ENCODE measurements around the gene RTCB. TPM values are rescaled to one million over a fixed set of nuclear protein-coding genes. Genes with fewer than 3 reads are reported as not detected.

Gene RTCB
- total RNA-seq, 4 donors from 2014 or later, result 55.4 to 104 (median 84.0) TPM

DNA sequence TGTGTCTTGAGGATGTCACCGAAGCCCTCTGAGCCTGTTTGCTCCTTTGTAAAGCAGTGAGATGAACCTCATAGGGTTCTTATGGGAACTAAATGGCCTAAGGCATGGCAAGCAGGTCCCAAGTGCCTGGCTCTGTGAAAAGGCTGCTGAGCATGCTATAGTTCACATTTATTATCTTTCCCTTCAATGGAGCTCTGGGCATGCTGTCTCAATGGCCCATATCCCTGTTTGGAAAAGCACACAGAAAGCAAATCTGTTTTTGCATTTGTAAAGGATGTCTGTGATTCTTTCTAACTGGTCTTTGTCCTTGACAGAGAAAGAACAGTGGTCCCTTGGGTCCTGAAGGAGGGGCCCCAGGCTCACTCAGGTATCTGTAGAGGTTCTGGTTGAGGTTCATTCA is 26.4 kb downstream of the RTCB start:
- TF ChIP-seq POLR2AphosphoS5 (IDR thresholded peaks at IDR 0.05), result no peak
- TF ChIP-seq, protein P1, sequence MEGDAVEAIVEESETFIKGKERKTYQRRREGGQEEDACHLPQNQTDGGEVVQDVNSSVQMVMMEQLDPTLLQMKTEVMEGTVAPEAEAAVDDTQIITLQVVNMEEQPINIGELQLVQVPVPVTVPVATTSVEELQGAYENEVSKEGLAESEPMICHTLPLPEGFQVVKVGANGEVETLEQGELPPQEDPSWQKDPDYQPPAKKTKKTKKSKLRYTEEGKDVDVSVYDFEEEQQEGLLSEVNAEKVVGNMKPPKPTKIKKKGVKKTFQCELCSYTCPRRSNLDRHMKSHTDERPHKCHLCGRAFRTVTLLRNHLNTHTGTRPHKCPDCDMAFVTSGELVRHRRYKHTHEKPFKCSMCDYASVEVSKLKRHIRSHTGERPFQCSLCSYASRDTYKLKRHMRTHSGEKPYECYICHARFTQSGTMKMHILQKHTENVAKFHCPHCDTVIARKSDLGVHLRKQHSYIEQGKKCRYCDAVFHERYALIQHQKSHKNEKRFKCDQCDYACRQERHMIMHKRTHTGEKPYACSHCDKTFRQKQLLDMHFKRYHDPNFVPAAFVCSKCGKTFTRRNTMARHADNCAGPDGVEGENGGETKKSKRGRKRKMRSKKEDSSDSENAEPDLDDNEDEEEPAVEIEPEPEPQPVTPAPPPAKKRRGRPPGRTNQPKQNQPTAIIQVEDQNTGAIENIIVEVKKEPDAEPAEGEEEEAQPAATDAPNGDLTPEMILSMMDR (IDR thresholded peaks at IDR 0.05), result no peak
- no peak for TF ChIP-seq EP300 (IDR thresholded peaks at IDR 0.05; ENCODE audit: low read depth)
- TF ChIP-seq POLR2A (IDR thresholded peaks at IDR 0.05), result no peak
- no peak for DNase-seq
- 100% methylated on average over 1 of the region's 1 CpG; no CpG with 5 or more reads in 1 of the 2 donors for WGBS, 2 donors (ENCODE audit: low coverage in 1 of 2)
- intact Hi-C loops (cut with DNase I; ENCODE audit: low total_unique reads) (no loop called here), in situ Hi-C loops (cut with MboI; ENCODE audit: low pct_ligation_motif_present in 1 of 4, low pct_unique_long_range_greater_than_20kb in 1 of 4, low sequenced_read_pairs in 3 of 4) (no loop called here)
- no peaks in the 10 kb centered on the region for H3K4me1 ChIP-seq
- peaks cover 0 to 33% (median 9%) of the 10 kb centered on the region in 4 donors for H3K36me3 ChIP-seq
- no peaks in the 10 kb centered on the region for H3K9me3 ChIP-seq
- no peak overlapping the region for H3K27ac ChIP-seq
- no peaks in the 10 kb centered on the region for H3K27me3 ChIP-seq
- no peak overlapping the region for H3K4me3 ChIP-seq

DNA sequence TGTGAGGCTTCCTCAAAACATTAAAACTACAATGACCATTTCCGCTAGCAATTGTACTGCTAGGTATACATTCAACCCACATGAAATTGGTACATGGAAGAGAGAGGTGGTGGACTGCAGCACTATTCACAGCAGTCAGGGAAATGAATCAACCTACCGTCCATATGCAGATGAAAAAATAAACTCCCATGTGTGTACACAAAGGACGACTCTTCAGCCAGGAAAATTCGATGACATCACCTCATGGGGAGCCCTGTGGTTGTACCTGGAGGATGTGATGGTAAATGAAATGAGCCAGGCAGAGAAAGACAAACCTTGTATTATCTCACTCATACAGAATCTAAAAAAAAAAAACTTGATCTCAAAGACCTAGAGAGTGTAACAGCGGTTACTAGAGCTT is 31.1 kb downstream of the RTCB start:
- 44 to 56% methylated on average over 5 of the region's 5 CpGs for WGBS, 2 donors (ENCODE audit: low coverage in 1 of 2)
- intact Hi-C loops (cut with DNase I; ENCODE audit: low total_unique reads), result no loop called here
- TF ChIP-seq, protein P1 (IDR thresholded peaks at IDR 0.05), result no peak
- TF ChIP-seq EP300 (IDR thresholded peaks at IDR 0.05; ENCODE audit: low read depth) (no peak), POLR2A (IDR thresholded peaks at IDR 0.05) (no peak), POLR2AphosphoS5 (IDR thresholded peaks at IDR 0.05) (no peak)
- no peak overlapping the region for H3K27ac ChIP-seq
- H3K4me3 ChIP-seq, result no peak overlapping the region
- no peak for DNase-seq
- in situ Hi-C loops (cut with MboI; ENCODE audit: low pct_ligation_motif_present in 1 of 4, low pct_unique_long_range_greater_than_20kb in 1 of 4, low sequenced_read_pairs in 3 of 4), result no loop called here
- no peaks in the 10 kb centered on the region for H3K27me3 ChIP-seq
- H3K36me3 ChIP-seq, result peaks cover 0 to under 1% (median 0%) of the 10 kb centered on the region in 4 donors
- no peaks in the 10 kb centered on the region for H3K4me1 ChIP-seq
- no peaks in the 10 kb centered on the region for H3K9me3 ChIP-seq

DNA sequence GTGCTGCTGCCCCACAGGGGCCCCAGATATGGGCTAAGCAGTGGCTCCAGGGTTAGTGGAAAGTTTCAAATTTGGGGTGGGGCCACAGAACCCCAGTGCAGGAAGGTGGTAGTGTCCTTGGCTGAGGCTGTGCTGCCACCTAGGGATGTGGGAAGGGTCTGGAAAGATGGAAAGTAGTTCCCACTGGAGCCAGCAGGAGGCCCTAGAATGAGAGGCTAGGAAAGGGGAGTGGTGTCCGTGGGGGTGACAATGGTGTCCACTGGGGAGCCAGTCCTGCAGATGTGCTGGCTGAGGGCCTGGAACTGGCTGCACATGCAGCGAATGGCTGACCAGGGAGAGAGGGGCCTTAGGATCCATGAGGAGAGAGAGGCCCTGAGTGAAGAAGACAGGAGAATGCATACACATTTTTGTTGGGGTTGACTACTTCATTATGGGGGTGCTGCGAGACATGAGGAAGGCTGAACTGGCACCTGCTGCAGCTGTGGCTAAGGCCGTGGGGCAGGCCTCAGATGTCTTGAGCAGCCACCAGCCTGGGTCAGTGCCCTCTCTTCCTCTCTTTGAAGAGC is 33.3 kb downstream of the RTCB start:
- no peak overlapping the region for H3K4me3 ChIP-seq
- intact Hi-C loops (cut with DNase I; ENCODE audit: low total_unique reads), result no loop called here
- no peaks in the 10 kb centered on the region for H3K9me3 ChIP-seq
- no peaks in the 10 kb centered on the region for H3K27me3 ChIP-seq
- in situ Hi-C loops (cut with MboI; ENCODE audit: low pct_ligation_motif_present in 1 of 4, low pct_unique_long_range_greater_than_20kb in 1 of 4, low sequenced_read_pairs in 3 of 4), result no loop called here
- WGBS, 2 donors (ENCODE audit: low coverage in 1 of 2), result 43 to 100% methylated on average over 1 to 4 of the region's 4 CpGs
- H3K27ac ChIP-seq, result no peak overlapping the region
- H3K36me3 ChIP-seq, result no peaks in the 10 kb centered on the region
- TF ChIP-seq, protein P1 (IDR thresholded peaks at IDR 0.05), result peak; percentile 19 to 55 (median 40)
- TF ChIP-seq EP300 (IDR thresholded peaks at IDR 0.05; ENCODE audit: low read depth), result no peak
- no peak for TF ChIP-seq POLR2A (IDR thresholded peaks at IDR 0.05)
- no peaks in the 10 kb centered on the region for H3K4me1 ChIP-seq
- DNase-seq, result peak; percentile 22

DNA sequence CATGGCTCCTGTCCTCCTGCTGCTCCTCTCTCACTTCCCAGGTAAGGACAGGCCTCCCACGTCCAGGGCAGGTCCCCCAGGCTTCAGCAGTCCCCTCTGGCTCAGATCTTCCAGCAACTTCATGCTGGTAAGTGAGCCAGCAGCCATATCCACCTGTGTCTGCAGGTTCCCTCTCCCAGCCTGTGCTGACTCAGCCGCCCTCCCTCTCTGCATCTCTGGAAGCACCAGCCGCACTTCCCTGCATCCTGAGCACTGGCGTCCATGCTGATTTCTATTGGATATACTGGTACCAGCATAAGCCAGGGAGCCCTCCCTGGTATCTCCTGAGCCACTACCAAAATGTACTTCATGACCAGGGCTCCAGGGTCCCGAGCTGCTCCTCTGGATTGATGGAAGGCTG is 35.4 kb downstream of the RTCB start:
- intact Hi-C loops (cut with DNase I; ENCODE audit: low total_unique reads), result no loop called here
- Histone ChIP-seq H3K4me3 (no peak overlapping the region), H3K9me3 (no peaks in the 10 kb centered on the region), H3K27ac (no peak overlapping the region), H3K4me1 (no peaks in the 10 kb centered on the region), H3K36me3 (no peaks in the 10 kb centered on the region), H3K27me3 (no peaks in the 10 kb centered on the region)
- DNase-seq, result no peak
- TF ChIP-seq POLR2A (IDR thresholded peaks at IDR 0.05) (no peak), EP300 (IDR thresholded peaks at IDR 0.05; ENCODE audit: low read depth) (no peak), POLR2AphosphoS5 (IDR thresholded peaks at IDR 0.05) (no peak)
- TF ChIP-seq, protein P1 (IDR thresholded peaks at IDR 0.05), result no peak
- in situ Hi-C loops (cut with MboI; ENCODE audit: low pct_ligation_motif_present in 1 of 4, low pct_unique_long_range_greater_than_20kb in 1 of 4, low sequenced_read_pairs in 3 of 4), result no loop called here
- 43 to 73% methylated on average over 1 to 5 of the region's 5 CpGs for WGBS, 2 donors (ENCODE audit: low coverage in 1 of 2)
